ENCODE results near the gene INPP1. TPM values are rescaled to one million over a fixed set of nuclear protein-coding genes. Genes with fewer than 3 reads are reported as not detected.

Gene INPP1
- total and polyA plus RNA-seq, 2 of the 8 experiments (the other 6 are each of a cell fraction or from before 2014, with no cell fraction given), result 0.88 to 3.0 TPM

DNA sequence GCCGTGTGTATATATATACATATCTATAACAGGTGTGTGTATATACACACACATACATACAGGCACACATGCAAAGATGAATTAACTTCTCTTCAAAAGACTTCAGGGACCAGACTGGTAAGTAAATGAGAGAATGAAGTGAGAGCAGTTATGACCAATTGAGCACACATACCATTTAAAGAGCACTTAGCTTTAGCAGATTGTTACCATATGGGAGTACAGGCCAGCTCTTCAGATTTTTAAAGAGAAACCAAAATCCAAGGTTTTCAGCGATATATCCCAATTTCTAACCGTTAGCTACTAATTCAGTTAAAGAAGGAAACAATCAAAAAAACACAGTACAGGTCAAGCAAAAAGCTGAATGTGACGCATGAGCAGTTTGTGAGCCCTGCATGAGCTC is 23.7 kb downstream of the INPP1 start (continued):
- TF ChIP-seq GABPA (IDR thresholded peaks at IDR 0.05; ENCODE audit: borderline replicate concordance, insufficient read depth, low read length) (no peak), KDM4A (IDR thresholded peaks at IDR 0.05; ENCODE audit: low read depth, low read length, severe bottlenecking) (no peak), RNF2 (IDR thresholded peaks at IDR 0.05; ENCODE audit: borderline replicate concordance, low read depth, low read length, missing control alignments, poor library complexity, severe bottlenecking) (no peak)

Data from H1 (cell line).